ENCODE data around the gene RSPRY1.
A peak's percentile ranks its signal among the peaks of the same experiment; 100 is the strongest.
"Not testable (repeated sequence)": the region's sequence is repeated elsewhere in the genome, so short reads cannot be mapped to it uniquely, and the experiment has no call there.

RSPRY1 gene

DNA sequence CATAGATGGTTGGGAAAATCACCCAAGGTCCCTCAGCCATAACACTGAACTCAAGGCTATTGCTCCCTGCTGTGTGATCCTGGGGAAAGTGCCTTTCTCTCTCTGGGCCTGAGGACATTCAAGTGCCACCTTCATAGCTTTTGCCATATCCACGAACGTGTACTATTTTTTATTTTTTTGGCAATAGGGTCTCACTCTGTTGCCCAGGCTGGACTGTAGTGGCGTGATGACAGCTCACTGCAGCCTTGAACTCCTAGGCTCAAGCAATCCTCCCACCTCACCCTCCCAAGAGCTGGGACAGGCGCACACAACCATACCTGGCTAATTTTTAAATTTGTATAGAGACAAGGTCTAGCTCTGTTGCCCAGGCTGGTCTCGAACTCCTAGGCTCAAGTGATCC lies 87.7 kb downstream of the RSPRY1 start:
- no peak for DNase-seq

DNA sequence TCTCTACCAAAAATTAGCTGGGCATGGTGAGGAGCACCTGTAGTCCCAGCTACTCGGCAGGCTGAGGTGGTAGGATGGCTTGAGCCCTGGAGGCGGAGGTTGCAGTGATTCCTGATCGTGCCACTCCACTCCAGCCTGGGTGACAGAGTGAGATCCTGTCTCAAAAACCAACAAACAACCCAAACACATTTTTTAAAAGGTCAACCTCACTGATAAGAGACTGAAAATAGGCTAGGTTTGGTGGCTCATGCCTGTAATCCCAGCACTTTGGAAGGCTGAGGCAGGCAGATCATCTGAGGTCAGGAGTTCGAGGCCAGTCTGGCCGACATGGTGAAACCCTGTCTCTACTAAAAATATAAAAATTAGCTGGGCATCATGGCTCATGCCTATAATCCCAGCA lies 89.8 kb downstream of the RSPRY1 start:
- not testable (repeated sequence) for DNase-seq

DNA sequence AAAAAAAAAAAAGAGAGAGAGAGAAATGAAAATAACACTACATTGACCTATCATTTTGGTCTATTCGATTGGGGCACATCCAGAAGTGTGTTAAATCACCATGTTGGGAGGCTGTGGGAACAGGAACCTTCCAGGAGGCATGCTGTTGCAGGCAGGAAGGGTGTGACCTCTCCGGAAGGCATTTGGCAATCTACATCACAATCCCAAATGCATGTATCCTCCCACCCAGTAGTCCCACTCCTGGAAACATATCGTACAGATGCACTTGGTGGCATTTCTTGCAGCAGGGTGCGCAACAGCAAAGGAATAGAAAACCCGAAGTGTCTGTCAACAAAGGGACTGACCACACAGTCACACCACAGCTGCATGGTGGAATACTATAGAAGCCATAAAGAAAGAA lies 90.5 kb downstream of the RSPRY1 start:
- no peak for DNase-seq

DNA sequence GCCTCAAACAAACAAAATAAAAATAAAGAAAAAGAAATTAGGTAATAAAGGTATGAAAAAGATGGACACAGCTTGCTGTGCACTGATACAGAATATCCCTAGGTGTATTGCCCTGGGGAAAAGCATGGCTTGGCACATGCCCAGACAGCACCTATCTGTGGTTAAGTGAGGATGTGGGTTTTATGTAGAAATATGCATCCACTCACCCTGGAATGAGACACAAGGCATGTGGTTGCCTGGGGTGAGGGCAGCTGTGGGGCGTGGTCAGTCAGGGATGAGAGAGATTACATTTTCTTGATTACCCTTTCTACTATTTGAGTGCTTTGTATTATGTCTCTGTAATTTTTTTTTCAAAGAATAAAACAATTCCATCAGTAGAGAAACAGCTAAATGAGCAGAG lies 91.5 kb downstream of the RSPRY1 start:
- DNase-seq, result peak; percentile 70

DNA sequence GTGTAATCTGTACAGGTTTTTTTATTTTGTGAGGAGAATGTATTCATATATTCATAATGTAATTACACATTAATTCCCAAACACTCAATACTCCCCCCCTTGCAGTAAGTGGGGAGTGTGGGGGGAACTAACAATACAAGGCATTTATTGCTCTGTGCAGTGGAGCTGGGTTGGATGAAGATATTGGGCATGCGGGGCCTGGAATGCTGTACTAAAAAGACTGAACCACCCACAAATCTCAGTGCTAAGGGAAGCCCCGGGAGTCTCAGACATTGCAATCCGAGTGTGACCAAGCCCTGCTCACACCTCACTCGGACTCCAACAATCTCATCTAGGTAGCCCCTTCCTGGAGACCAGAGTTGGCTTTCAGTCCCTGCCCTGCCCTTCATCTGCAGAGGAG lies 92.4 kb downstream of the RSPRY1 start:
- no peak for DNase-seq

DNA sequence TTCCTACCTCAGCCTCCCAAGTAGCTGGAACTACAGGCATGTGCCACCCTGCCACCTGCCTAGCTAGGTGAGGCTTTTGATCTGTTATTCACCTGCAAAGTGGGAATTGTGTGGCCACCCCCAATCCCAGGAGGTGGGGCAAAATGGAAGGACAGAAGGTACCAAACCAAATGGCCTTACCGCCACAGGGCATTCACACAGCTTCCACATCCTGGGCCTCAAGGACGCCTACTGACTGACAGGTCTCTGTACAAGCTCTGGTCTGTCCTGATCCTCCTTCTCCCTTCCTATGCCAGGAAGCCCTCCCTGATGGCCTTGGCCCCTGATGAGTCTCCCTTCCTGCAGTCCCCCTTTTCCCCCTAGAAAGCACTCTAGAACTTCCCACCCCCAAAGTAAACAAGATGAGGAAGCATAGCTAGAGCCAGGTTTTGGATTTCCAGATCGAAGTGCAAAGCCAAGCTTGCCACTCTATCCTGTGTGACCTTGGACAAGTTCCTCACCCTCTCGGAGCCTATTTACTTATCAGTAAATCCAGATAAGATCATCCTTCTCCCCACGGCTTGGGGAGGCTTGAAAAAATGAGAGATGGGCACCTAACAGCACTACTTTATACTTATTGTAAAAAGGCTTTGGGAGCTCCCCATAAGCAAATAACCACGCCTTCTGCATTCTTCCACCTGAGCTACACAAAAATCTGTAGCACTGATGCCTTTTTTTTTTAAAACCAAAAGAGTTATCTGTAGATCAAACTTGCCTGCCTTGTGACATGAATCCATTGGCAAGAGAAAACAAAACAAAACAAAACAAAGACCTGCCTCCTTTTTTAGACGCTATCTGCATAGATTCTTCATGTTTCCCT lies 93.9 kb downstream of the RSPRY1 start:
- no peak for DNase-seq

DNA sequence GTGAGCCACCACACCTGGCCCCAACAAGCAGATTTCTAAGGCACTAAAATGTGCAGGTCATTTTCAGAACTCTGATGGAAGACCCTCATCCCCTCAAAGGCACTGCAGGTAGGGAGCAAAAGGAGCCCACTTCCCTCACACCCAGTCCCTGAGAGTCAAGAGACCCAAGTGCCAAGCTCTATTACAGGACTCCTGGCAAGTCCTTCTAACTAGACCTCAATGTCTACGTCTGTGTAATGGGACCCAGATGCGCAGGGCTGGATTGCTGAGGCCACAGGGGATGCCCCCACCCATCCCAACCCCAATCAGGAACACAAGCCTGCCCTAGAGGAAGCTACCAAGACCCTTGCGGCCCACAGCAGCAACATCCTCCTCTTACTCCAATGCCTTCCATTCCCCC lies 95.7 kb downstream of the RSPRY1 start:
- DNase-seq, result no peak

DNA sequence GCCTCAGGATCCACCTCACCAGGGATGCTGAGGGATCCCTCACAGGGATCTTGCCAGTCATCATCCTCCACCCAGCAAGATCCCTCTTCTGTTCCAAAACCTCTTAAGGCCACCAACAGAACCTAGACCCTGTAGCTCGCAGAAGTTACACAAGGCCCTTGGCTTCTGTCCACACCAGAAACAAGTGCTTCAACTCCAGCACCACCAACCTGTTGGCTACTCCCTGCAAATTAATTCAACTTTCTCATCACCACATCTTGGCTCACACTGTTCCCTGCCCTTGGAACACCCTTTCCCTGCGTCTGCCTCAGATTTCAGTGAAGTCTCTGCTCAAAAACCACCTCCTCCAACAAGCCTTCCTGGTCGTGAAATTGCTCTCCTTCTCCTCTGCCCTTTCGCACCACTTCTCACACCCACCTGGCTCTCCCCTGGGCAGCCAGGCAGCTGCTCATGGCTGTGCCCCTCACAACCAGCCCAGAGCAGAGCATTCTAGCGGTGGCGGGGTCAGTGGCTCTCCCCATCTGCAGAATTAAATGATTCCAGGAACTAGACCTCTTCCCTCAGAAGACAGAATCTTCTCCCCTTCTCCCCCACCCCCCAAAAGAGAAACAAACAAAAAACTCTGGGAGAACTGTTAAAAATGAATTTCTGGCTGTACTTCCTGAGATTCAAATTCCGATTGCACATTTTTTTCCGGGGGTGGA lies 96.5 kb downstream of the RSPRY1 start:
- no peak for DNase-seq

DNA sequence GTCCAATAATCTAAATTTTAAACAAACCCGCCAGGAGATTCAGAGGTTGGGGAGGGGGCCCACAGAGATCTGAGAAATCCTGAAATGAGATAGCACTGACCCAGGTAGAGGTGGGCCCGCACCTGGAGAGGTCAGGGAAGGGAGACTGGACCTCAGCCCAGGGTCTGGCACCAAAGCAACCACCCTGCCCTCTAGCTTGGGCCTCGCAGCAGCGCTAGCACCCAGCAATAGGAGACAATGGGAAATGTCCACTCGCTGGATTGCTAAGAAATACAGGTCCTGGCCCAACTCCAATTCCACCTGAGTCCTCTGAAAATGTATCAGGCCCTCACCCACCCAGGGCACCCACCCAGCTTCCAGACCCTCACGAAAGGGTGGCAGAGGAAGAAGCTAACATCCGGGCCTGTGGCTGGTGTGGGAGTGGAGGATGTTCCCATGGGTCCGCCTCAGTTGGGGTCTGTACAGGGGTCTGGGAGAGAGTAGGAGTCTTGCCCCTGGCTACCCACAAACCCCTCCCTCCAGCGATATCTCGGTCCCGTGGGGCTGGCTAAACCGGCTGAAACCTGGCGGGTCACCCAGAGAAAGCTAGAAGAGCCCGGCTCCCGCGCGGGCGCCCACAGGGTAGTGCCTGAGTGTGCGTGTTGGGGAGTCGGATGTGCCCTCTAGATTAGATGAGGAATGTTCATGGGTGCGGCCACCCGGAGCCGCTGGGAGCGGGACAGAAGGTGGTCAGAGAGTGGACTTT lies 97.3 kb downstream of the RSPRY1 start:
- no peak for DNase-seq

DNA sequence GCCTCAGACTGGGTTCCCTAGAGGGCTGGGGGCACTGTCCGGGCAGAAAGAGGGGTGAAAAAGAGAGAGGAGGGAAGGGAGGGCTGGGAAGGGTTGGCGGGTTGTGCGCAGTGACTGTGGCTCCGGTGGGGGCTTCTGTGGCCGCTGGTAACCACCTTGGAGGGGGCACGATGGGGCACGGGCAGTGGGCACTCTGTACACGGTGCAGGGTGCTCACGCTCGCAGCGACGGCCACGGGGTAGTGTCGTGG lies 97.8 kb downstream of the RSPRY1 start:
- no peak for DNase-seq

DNA sequence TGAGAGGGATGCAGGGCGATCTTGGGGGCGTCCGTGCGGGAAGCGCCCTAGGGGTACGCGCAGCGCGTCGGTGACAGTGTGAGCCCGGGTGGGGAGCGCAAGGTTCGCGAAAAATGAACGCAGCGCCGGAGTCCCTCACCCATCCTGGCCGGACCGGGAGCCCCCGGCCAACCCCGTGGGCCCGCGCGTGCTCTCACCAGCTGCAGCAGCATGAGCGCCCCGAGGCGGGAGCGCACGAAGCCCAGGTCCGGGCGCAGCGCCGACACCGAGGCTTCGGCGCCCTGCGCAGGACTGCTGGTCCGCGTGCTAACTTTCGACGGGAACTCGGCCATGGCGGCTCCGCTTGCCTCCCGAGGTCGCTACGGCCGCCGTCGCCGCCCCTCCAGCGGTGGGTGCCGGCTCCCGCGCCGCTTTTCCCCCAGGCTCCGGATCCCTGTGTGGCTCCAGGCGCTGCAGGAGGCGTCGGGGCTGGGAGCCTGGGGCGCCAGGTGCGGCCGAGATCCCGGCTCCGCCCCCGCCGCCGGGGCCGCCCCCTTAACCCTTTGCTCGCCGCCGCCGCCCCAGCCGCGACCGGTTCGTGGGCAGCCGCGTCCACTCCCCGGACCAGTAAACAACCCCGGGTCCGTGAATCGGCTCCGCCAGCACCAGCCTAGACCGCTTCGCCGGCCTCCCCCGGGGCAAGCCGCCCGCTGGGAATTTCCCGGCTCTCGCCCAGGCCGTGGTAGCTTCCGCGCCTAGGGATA lies 98.3 kb downstream of the RSPRY1 start, which contains the start of gene PLLP:
Gene PLLP (minus strand): TSS at position 464 of the 743 bp plus-strand sequence. CDS start 132 bp downstream, at position 332.
- peak; percentile 26 for DNase-seq

DNA sequence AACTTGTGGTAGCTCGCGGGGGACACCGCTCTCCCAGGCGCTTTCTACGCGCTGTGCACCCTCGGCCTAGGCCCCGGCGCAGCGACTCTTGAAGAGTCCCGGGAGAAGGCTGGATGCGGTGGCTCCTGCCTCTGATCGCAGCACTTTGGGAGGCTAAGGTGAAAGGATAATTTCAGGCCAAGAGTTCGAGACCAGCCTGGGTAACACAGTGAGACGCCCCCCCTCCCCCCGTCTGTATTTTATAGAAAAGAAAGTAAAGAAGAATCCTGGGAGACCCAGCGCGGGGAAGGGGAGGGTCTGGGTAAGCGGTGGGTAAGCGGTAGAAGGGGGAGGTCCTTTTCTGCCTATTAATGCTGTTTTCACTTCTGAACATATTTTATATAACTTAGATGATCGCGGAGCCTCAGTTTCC lies 98.8 kb downstream of the RSPRY1 start:
- no peak for DNase-seq

DNA sequence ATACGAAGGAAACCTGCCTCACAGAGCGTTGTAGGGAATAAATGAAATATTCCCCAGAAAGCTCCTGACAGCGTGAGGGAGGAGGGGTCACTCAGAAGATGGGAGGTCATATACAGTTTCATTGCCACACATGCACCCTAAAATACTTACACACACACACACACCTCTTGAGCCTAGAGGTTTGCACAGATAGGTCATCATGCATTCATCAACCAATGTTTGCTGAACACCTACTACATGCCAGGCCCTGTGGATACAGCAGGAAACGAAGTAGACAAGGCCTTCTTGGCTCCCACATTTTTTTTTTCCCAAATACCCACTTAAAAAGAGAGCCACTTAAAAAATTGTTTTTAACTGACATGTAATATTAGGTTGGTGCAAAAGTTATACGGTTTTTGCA lies 99.2 kb downstream of the RSPRY1 start:
- DNase-seq, result no peak

DNA sequence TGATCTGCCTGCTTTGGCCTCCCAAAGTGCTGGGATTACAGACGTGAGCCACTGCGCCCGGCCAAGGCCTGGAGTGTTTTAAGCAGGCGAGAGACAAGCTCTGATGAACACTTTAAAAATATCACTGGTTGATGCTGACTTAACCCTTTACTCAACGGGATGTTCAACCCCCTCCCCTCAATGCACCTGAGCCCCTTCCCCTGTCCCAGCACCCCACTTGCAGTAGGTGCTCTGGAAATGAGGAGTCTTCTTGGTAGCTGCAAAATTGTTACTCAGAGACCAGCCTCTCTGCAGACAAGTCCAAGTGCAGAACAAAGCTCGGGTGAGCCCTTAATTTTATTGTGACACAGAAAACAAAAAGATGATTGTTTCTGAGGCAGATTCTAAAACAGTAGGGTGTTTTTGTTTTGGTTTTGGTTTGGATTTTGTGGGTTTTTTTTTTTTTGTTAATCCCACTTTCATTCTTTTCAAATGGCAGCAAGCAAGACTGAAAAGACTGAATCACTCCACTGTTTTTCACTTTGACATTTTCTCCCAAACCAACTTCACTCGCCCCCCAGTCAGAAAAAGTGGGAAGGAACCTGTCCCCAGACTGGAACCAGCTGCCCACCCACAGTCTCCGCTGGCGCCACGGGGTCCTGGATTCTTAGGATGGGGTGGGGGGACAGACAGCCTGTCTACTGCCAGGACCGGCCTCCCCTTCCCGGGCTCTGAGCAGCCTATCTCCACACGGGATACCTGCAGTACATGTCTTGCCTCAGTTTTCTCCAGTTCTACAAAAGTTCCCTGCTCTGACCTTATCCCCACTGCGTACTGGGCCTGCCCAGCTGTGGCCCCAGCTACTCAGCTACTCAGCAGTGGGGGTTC lies 103.5 kb downstream of the RSPRY1 start:
- no peak for DNase-seq
